GM23338 (cell line): ENCODE measurements around the gene TRPC6. TPM values are rescaled to one million over a fixed set of nuclear protein-coding genes. Genes with fewer than 3 reads are reported as not detected.

Experiments used
- ATAC-seq: fragments of 200-7000 bp; cut with Tn5 transposase; 3 replicates; pipeline ENCODE4 v1.9.1; 2020
- DNase-seq: peaks from one replicate; pipeline ENCODE4 v3.0.0-alpha.2; 2015; ENCODE audit warnings: low spot score
- H2AFZ ChIP-seq: fragments of 200-600 bp; sonication (generic); 2 replicates; pipeline ENCODE4 v1.8.0; 2016; ENCODE audit warnings: antibody characterized with exemption, mild to moderate bottlenecking, moderate library complexity
- H3F3A ChIP-seq: fragments of 200-600 bp; sonication (generic); replicated peaks from 2 replicates; pipeline ENCODE4 v1.8.0; 2017; ENCODE audit warnings: antibody characterized with exemption, mixed run types, low read depth
- H3K27ac ChIP-seq: fragments of 200-600 bp; sonication (generic); 2 replicates; pipeline ENCODE4 v1.6.1; 2016; ENCODE audit warnings: low read depth
- H3K27me3 ChIP-seq: fragments of 200-600 bp; sonication (generic); 2 replicates; pipeline ENCODE4 v1.8.0; 2016; ENCODE audit warnings: mild to moderate bottlenecking, mixed run types, moderate library complexity; ENCODE audit not compliant: insufficient read depth
- H3K36me3 ChIP-seq: fragments of 200-600 bp; sonication (generic); 2 replicates; pipeline ENCODE4 v1.8.0; 2016; ENCODE audit warnings: mild to moderate bottlenecking; ENCODE audit not compliant: insufficient read depth
- H3K4me1 ChIP-seq: fragments of 200-600 bp; sonication (generic); 2 replicates; pipeline ENCODE4 v1.8.0; 2016; ENCODE audit warnings: mild to moderate bottlenecking, moderate library complexity; ENCODE audit not compliant: insufficient read depth
- H3K4me2 ChIP-seq: fragments of 200-600 bp; sonication (generic); 2 replicates; pipeline ENCODE4 v1.7.1; 2017; ENCODE audit warnings: mixed run types
- H3K4me3 ChIP-seq: fragments of 200-600 bp; sonication (generic); 2 replicates; pipeline ENCODE4 v1.6.1; 2016; ENCODE audit warnings: mixed run types
- H3K79me2 ChIP-seq: fragments of 200-600 bp; sonication (generic); replicated peaks from 2 replicates; pipeline ENCODE4 v1.8.0; 2017; ENCODE audit warnings: mild to moderate bottlenecking; ENCODE audit not compliant: insufficient read depth
- H3K9me2 ChIP-seq: fragments of 200-600 bp; sonication (generic); 2 replicates; pipeline ENCODE4 v1.8.0; 2017; ENCODE audit not compliant: insufficient read depth
- H4K20me1 ChIP-seq: fragments of 200-600 bp; sonication (generic); replicated peaks from 2 replicates; pipeline ENCODE4 v1.8.0; 2017; ENCODE audit warnings: mild to moderate bottlenecking; ENCODE audit not compliant: insufficient read depth
- H3K27ac Mint-ChIP-seq: 2 replicates; pipeline ENCODE4 v1.8.0; 2020; ENCODE audit warnings: inconsistent platforms, mild to moderate bottlenecking, moderate library complexity, mixed read lengths
- H3K27me3 Mint-ChIP-seq: 3 replicates; pipeline ENCODE4 v1.8.0; 2022; ENCODE audit warnings: low read depth, mild to moderate bottlenecking, moderate library complexity, mixed read lengths, inconsistent platforms; ENCODE audit not compliant: insufficient read depth, poor library complexity
- H3K36me3 Mint-ChIP-seq: 3 replicates; pipeline ENCODE4 v1.8.0; 2021; ENCODE audit warnings: low read depth, mild to moderate bottlenecking, inconsistent platforms, moderate library complexity, mixed read lengths
- H3K4me1 Mint-ChIP-seq: 3 replicates; pipeline ENCODE4 v1.8.0; 2020; ENCODE audit warnings: mild to moderate bottlenecking, inconsistent platforms, mixed read lengths
- H3K4me3 Mint-ChIP-seq: 3 replicates; pipeline ENCODE4 v1.8.0; 2021; ENCODE audit warnings: moderate library complexity, mild to moderate bottlenecking, inconsistent platforms, mixed read lengths
- H3K9me3 Mint-ChIP-seq: 3 replicates; pipeline ENCODE4 v1.8.0; 2020; ENCODE audit warnings: moderate library complexity, mild to moderate bottlenecking, inconsistent platforms, mixed read lengths
- CREB1 ChIP-seq: fragments of 250-450 bp; sonication (Bioruptor Pico); IDR thresholded peaks from 2 replicates; pipeline ENCODE4 v1.5.0; 2020; ENCODE audit warnings: low read depth, mild to moderate bottlenecking, moderate library complexity
- CTCF ChIP-seq, 2 experiments: fragments of 200-600 bp in 1 of 2; sonication (generic) in 1 of 2; conservative IDR thresholded peaks; 2 replicates each; pipeline versions ENCODE4 v1.5.1 to v1.6.1; 2016 to 2017; ENCODE audit warnings: antibody characterized with exemption in 2 of 2, low read depth in 2 of 2, mild to moderate bottlenecking in 2 of 2, moderate library complexity in 1 of 2
- ETS1 ChIP-seq: IDR thresholded peaks from 2 replicates; pipeline ENCODE4 v1.6.1; 2016; ENCODE audit warnings: antibody characterized with exemption
- EZH2 ChIP-seq: fragments of 200-600 bp; sonication (generic); IDR thresholded peaks from one replicate; pipeline ENCODE4 v1.8.0; 2017; ENCODE audit warnings: antibody characterized with exemption, mild to moderate bottlenecking, low read depth; ENCODE audit not compliant: unreplicated experiment
- EZH2phosphoT487 ChIP-seq: fragments of 200-600 bp; sonication (generic); IDR thresholded peaks from one replicate; pipeline ENCODE4 v1.8.1; 2018; ENCODE audit warnings: antibody characterized with exemption; ENCODE audit not compliant: unreplicated experiment
- JUNB ChIP-seq: IDR thresholded peaks from one replicate; pipeline ENCODE4 v1.6.1; 2016; ENCODE audit warnings: antibody characterized with exemption; ENCODE audit not compliant: unreplicated experiment
- NANOG ChIP-seq: IDR thresholded peaks from 2 replicates; pipeline ENCODE4 v1.6.1; 2016; ENCODE audit warnings: antibody characterized with exemption, borderline replicate concordance
- POLR2AphosphoS5 ChIP-seq: IDR thresholded peaks from 2 replicates; pipeline ENCODE4 v1.6.1; 2016; ENCODE audit warnings: antibody characterized with exemption, low read depth
- REST ChIP-seq: IDR thresholded peaks from one replicate; pipeline ENCODE4 v1.6.1; 2018; ENCODE audit warnings: antibody characterized with exemption; ENCODE audit not compliant: unreplicated experiment
- STAT1 ChIP-seq: IDR thresholded peaks from one replicate; pipeline ENCODE4 v1.6.1; 2016; ENCODE audit warnings: antibody characterized with exemption; ENCODE audit not compliant: unreplicated experiment
- ZNF114 ChIP-seq: fragments of 250-450 bp; sonication (Bioruptor Pico); IDR thresholded peaks from 2 replicates; pipeline ENCODE4 v1.5.0; 2020; ENCODE audit warnings: mild to moderate bottlenecking, moderate library complexity
- ZNF331 ChIP-seq: fragments of 250-450 bp; sonication (Bioruptor Pico); IDR thresholded peaks from 2 replicates; pipeline ENCODE4 v1.5.0; 2020; ENCODE audit warnings: low read depth, mild to moderate bottlenecking, moderate library complexity
- ZNF462 ChIP-seq: fragments of 250-450 bp; sonication (Bioruptor Pico); IDR thresholded peaks from 2 replicates; pipeline ENCODE4 v1.5.0; 2020; ENCODE audit warnings: mild to moderate bottlenecking, moderate library complexity
- polyA plus RNA-seq: library from polyadenylated mRNA; unstranded; fragments of >200 nt; fragmentation: Nextera tagmentation; extraction: Ambion mirVana; gene quantifications from 2 replicates; pipeline ENCODE4 v1.2.1, GENCODE V29; 2016
- total RNA-seq: library from RNA; depleted of rRNA; stranded (reverse); fragments of >200 nt; shearing (Covaris generic); gene quantifications from 2 replicates; pipeline ENCODE4 v1.2.3, GENCODE V29; 2014

Gene TRPC6
- total and polyA plus RNA-seq, 2 experiments from 2014 or later, result 0.05 to 4.4 TPM

- Histone ChIP-seq H3K27ac (no peak overlapping the region), H3K4me2 (no peak overlapping the region), H3F3A (no peaks in the 10 kb centered on the region), H2AFZ (no peak overlapping the region), H3K4me3 (no peak overlapping the region), H4K20me1 (no peaks in the 10 kb centered on the region), H3K9me2 (no peaks in the 10 kb centered on the region), H3K36me3 (no peaks in the 10 kb centered on the region), H3K4me1 (no peaks in the 10 kb centered on the region), H3K27me3 (no peaks in the 10 kb centered on the region), H3K79me2 (no peaks in the 10 kb centered on the region)
- Mint-ChIP-seq H3K9me3 (no peaks in the 10 kb centered on the region), H3K36me3 (no peaks in the 10 kb centered on the region), H3K4me1 (no peaks in the 10 kb centered on the region), H3K27ac (no peak overlapping the region), H3K27me3 (no peaks in the 10 kb centered on the region), H3K4me3 (no peak overlapping the region)
- ATAC-seq (no peak), DNase-seq (no peak)
- no peak for TF ChIP-seq CREB1 (CRISPR knock-in tag)
- no peak for TF ChIP-seq POLR2AphosphoS5
- TF ChIP-seq JUNB, result no peak
- TF ChIP-seq NANOG, result no peak
- no peak for TF ChIP-seq EZH2phosphoT487
- TF ChIP-seq STAT1, result no peak
- no peak for TF ChIP-seq ZNF114 (CRISPR knock-in tag)
- TF ChIP-seq REST, result no peak
- no peak for TF ChIP-seq ZNF331 (CRISPR knock-in tag)
- no peak for TF ChIP-seq EZH2
- no peak for TF ChIP-seq ETS1
- no peak for TF ChIP-seq ZNF462 (CRISPR knock-in tag)
- no peak for TF ChIP-seq CTCF (conservative IDR thresholded peaks at IDR 0.05; ENCODE audit: low read depth in 2 of 2)
These were observed 30.9 kb downstream of the TRPC6 start for GRCh38 chr11:101552888-101553287.
